ENCODE results near the gene ITPR1.

GRCh38 chr3:4736284-4736861 is 243.2 kb downstream of the ITPR1 start:
- TF ChIP-seq, protein P1, sequence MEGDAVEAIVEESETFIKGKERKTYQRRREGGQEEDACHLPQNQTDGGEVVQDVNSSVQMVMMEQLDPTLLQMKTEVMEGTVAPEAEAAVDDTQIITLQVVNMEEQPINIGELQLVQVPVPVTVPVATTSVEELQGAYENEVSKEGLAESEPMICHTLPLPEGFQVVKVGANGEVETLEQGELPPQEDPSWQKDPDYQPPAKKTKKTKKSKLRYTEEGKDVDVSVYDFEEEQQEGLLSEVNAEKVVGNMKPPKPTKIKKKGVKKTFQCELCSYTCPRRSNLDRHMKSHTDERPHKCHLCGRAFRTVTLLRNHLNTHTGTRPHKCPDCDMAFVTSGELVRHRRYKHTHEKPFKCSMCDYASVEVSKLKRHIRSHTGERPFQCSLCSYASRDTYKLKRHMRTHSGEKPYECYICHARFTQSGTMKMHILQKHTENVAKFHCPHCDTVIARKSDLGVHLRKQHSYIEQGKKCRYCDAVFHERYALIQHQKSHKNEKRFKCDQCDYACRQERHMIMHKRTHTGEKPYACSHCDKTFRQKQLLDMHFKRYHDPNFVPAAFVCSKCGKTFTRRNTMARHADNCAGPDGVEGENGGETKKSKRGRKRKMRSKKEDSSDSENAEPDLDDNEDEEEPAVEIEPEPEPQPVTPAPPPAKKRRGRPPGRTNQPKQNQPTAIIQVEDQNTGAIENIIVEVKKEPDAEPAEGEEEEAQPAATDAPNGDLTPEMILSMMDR (IDR thresholded peaks at IDR 0.05): no peak
- no peak for TF ChIP-seq POLR2A (IDR thresholded peaks at IDR 0.05)

Measured in gastroesophageal sphincter (tissue), 3 donors.